NCI-H2107 treated with DMSO at 0.1 percent for 48 hours (cell line): ENCODE data around the gene ATP7B.
"Not testable (repeated sequence)": the region's sequence is repeated elsewhere in the genome, so short reads cannot be mapped to it uniquely, and the experiment has no call there.

Source experiments
- DNase-seq: peaks from one replicate; lab custom pipeline; 2025; ENCODE audit not compliant: unreplicated experiment; lab: John Stamatoyannopoulos, UW

Gene ATP7B

DNA sequence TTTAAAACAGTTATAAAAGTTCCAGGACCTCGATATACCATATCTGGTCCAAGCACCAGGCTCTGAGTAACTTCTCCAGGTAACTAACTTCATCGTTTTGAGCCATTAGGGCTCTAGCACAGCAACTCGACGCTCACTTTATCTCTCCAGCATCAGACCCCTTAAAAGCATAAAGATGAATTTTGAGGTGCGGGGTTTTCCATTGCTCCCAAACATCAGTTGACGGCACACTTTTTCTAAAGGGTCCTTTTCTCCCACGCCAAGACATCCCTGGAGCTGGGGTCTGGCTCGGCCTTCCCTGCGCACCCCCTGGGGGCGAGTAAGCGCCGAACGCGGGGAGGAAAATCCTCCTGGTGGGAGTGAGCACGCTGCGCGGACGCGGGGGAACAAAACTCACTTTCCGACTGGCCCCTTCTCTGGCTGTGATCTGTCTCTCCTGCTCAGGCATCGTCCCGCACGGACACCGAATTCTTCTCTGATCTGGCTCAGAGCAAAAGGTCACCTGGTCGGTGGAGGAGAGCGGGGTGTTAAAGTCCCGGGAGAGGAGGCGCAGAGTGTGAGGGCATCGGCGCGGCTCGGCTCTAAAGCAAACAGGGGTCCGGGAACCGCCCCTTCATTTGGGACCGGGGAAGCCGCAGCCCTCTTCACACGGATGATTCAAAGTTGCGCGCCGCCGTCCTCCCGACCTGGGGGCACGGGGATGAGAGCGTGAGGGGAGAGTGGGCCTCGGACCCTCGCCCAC lies at the start of gene ATP7B:
ATP7B (minus strand) TSS at position 561 of the 742 bp plus-strand sequence; CDS start at position 448, 113 bp downstream.
- DNase-seq: no peak

DNA sequence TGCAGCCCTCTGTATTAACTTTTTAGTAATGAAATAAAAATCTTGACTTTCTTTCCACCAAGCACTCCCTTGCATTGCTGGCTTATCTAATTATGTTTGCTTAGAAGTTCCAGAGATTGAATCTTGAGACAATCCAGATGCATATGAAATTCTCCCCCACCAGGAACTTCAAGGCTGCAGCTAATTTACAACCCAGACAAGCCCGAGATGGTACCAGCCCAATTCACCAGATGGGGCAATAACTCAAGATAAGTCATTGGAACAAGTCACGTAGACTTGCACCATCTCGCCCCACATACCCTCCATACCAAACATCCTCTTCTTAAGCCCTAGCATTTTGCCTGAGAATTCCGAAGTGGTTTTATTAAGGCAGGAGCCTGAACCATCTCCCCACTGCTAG lies 42.2 kb upstream of the ATP7B start:
- DNase-seq: no peak

DNA sequence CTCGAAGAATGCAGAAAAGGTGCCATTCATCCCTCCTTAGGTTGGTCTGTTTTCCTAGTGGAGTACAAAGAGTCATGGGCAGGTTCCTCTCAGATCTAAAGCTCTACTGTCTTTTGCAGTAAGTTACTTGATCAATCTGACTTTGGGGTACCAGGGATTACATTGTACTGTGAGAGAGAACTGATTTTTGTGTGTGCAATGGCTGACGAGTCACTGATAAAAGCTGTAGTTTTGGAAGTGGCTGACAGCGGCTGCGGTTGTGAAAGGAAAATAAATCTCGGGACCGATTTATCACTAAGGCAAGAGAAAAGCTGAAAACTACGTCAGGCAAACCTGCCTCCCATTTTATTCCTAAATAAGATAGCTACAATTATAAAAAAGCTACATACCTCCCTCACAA lies 40.1 kb upstream of the ATP7B start:
- no peak for DNase-seq

DNA sequence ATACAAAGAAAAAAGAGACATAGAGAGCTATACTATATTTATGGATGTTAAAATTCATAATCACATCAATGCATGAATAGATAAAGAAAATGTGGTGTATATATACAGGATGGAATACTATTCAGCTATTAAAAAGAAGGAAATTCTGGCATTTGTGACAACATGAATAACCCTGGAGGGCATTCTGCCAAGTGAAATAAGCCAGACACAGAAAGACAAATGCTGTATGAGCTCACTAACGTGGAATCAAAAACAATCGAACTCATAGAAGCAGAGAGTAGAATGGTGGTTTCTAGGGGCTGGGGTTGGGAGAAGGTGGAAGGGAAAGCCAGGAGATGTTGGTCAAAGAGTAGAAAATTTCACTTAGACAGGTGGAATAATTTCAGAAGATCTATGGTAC lies 37.3 kb upstream of the ATP7B start:
- DNase-seq: no peak

DNA sequence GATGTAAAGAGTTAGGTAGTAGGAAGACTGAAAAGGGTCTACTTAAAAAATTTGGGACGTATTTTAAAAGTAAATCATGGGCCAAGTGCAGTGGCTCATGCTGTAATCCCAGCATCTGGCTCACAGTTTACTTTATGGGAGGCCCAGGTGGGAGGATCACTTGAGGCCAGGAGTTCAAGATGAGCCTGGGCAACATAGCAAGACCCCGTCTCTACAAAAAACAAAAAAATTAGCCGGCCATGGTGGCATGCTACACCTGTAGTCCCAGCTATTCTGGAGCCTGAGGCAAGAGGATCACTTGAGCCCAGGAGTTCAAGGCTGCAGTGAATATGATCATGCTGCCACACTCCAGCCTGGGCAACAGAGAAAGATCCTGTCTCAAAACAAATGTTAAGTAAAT lies 36.2 kb upstream of the ATP7B start:
- DNase-seq: no peak

DNA sequence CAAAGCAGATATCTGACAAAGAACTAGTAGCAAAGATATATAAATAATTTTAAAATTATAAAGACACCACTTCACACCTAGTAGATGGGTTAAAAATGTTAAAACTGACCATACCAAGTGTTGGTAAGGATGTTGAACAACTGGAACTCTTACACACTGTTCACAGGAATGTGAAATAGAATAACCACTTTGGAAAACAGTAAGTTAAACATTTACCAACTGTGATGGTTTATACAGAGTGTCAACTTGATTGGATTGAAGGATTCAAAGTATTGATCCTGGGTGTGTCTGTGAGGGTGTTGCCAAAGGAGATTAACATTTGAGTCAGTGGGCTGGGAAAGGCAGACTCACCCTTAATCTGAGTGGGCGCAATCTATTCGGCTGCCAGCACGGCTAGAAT lies 32.4 kb upstream of the ATP7B start:
- no peak for DNase-seq

DNA sequence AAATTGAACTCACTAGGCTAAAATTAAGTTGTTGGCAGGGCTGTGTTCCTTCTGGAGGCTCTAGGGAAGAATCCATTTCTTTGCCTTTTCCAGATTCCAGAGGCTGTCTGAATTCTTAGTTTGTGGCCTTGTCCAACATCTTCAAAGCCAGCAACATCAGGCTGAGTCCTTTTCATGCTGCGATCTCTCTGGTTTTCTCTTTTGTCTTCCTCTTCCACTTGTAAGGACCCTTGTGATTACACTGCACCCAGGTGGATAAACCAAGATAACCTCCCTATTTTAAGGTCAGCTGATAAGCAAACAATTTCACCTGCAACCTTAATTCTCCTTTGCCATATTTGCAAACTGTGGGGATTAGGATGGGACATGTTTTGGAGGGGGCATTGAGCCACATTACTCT lies 24.8 kb upstream of the ATP7B start:
- DNase-seq: no peak

DNA sequence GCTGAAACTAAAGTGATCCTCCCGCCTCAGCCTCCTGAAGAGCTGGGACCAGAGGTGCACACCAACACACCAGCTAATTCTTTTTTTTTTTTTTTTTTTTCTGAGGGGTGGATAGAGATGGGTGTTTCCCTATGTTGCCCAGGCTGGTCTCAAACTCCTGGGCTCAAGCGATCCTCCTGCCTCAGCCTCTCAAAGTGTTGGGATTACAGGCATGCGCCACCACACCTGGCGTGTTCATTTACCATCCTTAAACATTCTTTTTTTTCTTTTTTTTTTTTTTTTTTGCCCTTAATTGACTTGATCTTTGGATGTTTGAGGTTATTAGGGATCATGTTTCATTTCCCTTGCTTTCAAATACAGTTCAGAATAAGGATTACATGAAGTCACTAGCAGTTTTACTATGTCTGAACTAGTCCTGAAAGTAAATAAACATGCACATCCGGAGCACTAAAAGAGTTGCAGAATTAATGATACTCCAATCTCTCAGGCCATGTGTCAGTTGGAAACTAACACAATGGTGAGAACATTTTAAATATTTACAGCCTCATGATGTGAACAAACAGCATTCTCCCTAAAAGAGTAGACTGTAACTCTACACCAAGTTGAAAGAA lies 23.5 kb upstream of the ATP7B start:
- DNase-seq: peak; percentile 24

DNA sequence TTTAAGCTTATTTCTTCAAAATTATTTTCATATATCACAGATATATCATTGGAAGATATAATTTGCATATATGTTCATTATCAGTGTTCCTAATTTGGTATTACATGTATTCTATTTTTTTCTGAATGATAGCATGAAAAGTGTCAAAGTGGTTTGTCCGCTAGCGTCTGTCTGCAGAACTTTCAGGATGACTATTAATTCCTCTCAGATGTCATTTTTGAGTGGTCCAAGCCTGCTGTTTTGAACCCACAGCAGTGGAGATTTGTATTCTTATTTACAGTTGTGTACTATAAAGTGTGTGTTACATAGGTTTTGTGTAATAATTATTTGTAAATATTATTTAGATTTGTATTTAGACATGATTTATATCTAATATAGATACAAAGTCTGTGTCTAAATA lies 21.8 kb upstream of the ATP7B start:
- DNase-seq: no peak

DNA sequence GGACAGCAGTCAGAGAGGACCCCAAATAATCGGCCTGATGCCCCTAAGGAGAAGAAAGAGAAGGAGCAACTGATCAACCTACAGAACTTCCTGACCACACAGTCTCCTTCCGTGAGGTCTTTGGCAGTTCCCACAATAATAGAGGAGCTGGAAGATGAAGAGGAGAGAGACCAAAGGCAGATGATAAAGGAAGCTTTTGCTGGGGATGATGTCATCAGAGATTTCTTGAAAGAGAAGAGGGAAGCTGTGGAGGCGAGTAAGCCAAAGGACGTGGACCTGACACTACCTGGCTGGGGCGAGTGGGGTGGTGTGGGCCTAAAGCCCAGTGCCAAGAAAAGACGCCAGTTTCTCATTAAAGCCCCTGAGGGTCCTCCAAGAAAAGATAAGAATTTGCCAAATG lies 19.2 kb upstream of the ATP7B start:
- not testable (repeated sequence) for DNase-seq

DNA sequence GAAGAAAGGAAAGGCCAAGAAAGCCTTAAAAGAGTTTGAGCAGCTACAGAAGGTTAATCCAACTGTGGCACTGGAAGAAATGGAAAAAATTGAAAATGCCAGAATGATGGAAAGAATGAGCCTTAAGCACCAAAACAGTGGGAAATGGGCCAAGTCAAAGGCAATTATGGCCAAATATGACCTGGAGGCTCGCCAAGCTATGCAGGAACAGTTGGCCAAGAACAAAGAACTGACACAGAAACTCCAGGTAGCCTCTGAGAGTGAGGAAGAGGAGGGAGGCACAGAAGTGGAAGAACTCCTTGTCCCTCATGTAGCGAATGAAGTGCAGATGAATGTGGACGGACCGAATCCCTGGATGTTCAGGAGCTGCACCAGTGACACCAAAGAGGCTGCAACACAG lies 18.3 kb upstream of the ATP7B start:
- no peak for DNase-seq

DNA sequence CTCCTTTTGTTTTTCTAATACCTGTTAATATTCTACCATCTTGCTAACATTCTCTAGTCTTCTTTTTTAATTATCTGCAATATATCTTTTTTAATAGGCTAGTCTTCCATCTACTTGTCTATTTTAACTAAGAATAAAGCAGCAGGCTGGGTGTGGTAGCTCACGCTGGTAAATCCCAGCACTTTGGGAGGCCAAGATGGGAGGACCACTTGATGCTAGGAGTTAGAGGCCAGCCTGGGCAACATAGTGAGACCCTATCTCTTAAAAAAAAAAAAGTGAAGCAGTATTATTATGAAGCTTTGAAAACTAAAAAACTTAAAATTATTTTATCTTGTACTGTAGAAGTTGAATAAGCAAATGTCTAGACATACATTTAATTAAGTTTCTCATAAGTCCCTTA lies 16.6 kb upstream of the ATP7B start:
- no peak for DNase-seq

DNA sequence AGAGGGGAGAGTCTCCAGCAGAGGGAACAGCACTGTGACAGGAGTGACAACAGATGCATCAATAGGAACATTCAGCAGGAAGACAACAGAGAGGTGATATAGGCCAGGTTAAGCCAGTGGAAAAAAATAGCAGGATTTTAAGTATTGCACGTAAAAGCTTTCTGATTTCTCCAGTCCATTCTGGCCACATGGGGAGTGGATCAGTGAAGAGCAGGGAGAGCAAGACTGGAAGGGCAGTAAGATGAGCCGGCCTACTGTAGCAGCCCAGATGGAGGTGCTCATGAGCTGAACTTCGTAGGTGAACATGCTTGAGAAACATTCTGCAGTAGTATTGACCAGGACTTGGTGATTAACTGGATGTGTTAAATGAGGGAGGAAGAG lies 15.0 kb upstream of the ATP7B start:
- DNase-seq: no peak

DNA sequence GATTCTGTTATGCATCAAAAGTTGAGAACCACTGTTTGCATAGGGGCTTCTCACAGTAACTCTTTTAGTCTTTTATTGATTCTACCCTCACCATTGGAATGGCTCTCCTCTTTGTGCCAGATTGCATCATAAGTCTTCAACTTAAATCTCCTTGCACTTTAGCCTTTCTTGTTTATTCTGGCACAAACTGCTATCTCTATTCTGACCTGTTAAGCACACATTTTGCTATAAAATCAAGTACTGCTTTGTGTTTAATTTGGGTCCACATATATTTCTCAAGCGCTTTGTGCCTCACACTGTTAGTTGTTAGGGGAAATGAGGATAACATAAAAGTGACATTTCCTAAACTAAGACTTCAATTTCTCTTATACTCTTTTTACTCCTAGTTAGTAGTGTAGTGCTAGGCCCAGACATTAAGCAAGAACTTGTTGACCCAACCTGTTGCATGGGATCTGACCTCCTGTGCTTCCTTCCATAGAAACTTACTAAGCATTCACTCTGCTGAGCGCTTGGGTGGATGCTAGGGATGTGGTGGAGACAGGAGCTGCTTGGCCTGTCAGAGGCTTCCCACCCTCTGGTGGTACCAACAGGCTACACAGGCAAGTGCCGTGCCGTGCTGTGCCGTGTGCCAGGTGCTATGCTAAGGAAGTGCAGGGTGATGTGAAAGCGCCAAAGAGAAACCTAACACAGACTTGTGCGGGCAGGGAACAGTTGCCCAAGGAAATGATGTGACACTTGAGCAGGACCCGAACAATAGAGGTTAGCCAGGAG lies 14.4 kb upstream of the ATP7B start:
- no peak for DNase-seq

DNA sequence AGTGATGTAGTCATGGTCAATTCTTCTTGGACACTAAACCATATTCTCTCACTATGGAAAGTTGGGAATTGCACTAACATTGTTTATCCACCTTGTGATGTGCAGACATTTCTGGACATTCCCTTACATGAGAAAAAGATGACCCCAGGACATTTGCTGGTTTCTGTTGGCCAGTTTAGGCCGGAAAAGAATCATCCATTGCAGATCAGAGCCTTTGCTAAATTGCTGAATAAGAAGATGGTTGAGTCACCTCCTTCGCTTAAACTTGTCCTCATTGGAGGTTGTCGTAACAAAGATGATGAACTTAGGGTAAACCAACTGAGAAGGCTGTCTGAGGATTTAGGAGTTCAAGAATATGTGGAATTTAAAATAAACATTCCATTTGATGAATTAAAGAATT lies 13.2 kb upstream of the ATP7B start, which contains the start of gene UTP14C:
UTP14C (plus strand) TSS at position 211 of the 400 bp plus-strand sequence. CDS start 4,114 bp downstream, outside the sequence.
- no peak for DNase-seq

DNA sequence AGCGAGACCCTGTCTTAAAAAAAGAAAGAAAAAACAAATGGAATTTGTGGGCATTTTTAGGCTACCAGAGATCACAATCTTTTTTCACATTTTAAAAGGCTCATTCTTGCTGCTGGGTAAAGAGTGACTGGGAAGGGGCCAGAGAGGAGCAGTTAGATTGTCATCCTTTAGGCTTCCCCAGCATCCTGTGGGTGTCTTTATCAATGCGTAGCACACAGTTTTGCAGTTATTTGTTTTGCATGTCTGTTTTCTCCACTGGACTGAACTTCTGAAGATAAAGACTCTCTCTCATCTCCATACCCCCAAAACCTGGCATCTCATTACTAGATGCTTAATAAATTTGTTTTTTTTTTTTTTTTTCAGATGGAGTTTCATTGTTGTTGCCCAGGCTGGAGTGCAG lies 11.1 kb upstream of the ATP7B start:
- no peak for DNase-seq

DNA sequence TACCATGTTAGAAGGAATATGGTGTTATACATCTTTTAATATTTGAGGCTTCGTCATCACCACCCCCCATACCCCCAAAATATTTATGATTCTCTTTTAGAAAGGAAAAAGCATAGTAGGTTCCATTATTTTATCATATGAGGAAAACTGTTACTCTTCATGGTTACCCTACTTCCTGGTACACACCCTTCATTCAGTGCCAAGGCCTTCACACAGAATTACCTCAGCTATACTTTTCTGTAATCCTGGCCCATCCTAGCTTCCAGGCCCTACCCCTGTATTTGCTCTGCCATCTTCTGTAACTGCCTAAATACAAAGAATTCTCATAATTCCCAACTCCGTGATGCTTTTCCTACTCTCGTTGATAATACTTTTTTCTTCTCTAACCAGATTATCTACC lies 8.9 kb upstream of the ATP7B start:
- DNase-seq: no peak

DNA sequence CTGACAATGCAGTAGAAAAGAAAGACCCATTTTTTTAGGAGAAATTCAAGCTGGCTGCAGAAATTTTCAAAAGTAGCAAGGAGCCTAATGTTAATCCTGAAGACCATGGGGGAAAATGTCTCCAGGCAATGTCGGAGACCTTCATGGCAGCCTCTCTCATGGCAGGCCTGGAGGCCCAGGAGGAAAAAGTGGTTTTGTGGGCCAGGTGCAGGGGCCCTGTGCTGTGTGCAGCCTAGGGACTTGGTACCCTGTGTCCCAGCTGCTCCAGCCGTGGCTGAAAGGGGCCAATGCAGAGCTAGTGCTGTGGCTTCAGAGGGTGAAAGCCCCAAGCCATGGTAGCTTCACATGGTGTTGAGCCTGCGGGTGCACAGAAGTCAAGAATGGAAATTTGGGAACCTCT lies 5.0 kb upstream of the ATP7B start:
- no peak for DNase-seq

DNA sequence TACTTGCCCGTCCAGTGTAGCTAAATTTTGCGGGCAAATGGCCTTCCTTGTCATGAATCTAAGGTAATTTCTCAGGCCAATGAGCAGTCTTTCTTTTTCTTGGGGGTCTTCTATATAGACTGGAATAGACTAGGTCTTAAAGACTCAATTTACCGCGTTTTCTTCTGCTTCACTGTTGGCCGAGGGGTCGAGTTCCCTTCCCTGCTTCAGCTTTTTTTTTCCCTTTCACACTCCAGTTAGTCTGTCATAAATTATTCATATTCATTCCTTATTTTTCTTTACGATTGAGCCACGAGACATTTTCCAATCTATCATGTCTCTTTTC lies 1.2 kb upstream of the ATP7B start:
- no peak for DNase-seq

DNA sequence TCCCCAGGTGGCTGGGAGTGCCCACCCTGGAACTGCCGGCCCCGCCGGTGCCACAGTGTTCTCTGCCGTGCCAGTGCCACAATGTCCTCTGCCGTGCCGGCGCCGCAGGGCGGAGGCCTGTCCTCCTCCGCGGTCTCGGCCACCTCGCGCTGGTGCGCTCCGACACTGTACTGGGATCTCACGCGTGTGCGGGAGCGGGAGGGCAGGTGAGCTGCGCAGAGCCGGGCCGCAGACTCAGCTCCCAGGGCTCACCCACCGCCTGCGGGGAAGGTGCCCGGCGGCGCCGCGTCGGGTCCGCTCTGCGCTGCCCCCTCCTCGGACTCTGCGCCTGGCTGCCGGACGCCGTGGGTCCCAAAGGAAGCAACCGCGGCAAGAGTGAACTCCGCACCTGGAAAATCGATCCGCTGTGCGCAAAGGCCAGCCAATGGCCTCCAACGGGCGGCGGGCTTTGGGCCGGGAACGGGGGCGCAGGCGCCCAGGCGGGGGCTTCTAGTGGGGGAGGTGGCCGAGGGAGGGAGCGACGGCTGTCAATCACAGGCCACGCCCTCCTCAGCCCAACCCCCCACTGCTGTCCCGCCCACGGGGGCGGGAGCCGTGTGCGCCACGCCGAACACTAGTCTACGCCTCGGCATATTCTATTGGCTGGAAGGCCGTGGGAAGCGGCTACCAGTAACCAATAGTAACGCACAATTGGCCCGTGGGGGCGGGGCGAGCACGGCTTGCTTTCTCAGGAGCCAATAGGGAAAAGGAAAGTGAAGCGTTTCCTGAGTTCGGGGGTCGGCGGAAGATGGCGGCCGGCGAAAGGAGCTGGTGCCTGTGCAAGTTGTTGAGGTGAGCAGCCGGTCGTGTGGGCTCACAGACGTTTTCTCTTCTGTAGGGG lies 622 bp upstream of the ATP7B start, which contains the start of gene ALG11:
ALG11 (plus strand) TSS at position 767 of the 880 bp plus-strand sequence; CDS start at position 788, 21 bp downstream.
- peak; percentile 88 for DNase-seq

DNA sequence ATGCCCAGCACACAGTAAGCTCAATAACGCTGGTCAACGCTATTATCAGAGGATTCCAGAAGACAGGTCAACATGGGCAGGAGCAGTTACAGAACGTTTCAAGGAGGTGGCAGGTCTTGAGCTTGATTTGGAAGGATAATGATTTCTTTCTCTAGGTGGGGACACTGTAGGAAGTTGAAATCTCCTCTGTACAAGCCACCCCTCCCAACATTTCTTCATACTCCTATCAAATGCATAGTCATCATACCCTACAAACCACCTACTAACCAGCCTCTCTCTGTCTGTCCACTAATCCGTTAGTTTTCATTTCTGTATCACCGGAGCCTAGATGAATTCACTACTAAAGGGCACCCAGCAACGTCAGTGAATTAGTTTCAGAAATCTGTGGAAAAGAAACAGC lies 1.3 kb downstream of the ATP7B start:
- DNase-seq: no peak
